Measurements from ENCODE around the gene PRUNE2.

PRUNE2 gene

DNA sequence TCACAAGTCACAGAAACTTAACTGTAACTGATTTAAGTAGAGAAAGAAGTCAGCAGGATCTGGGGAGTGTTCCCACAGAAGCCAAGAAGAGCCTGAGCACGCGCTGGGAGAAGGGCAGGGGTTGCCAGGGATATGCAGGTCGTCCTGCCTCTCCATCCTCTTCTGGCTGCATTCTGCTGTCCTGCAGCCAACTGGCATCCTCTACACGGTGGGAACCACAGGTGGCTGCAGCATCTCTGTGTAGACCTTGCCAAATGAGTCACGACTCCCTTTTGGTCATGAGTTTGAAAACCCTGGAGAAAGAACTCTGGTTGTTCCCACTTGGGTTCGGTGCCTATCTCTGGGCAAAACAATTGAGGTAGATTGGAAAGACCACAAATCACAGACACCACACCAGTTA, 180.0 kb downstream of the PRUNE2 start:
- no peak for DNase-seq

GRCh38 chr9:76725011-76725546, 180.8 kb downstream of the PRUNE2 start:
- no peak for DNase-seq

DNA sequence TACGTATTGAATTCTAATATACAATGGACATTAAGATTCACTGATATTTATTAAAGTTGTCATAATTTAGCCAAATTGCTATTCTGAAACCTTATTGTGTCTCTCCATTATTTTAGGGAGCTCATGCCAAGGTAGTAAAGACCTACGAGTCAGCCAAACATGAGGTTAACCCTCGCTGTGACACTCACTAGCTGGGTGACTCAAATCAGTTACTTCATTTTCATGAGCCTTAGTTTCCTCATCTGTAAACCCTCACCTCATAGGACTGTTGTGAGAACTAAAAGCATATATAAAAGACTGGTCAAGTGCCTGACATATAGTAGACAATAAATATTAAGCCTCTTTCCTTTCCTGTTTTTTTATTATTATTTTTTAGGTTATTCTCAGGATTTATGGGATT, 185.7 kb downstream of the PRUNE2 start:
- no peak for DNase-seq

- no peak for DNase-seq
Measured at GRCh38 chr9:76718166-76718565, 187.7 kb downstream of the PRUNE2 start.

DNA sequence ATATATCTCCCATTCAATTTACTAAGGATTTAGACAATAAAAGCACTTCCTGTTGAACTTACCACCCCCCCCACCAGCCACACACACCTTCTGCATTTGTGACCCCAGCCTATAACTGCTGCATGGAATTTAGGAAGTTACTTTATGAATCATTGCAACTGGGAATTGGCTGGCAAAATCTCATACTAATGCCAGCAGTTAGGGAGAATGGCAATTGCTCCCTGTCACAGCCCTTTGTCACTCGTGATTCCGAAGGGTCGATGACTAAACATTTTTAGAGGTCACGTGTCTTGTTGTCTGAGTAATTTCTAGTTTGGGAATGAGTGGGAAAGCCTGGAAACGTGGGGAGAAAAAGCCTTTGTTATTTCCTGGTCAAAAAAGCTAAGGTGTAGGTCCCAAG, 188.3 kb downstream of the PRUNE2 start:
- no peak for DNase-seq

DNA sequence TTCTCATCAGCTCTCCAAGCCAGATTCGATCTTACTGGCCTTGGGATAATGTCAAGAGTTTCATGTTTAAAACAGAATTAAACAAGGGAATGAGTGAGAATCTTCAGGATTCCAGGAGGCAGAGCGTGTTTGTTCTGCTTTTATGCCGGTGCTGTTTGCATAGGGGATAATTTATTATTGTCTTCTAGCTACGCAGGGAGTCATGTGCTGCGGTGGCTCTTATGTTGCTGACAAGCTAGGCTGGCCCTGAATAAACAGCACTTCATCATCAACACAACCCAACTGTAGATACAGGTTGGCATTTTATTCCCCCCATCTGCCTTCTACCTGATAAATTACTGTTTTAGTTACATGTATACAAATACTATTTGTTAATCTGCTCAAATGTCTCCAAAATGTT, 188.7 kb downstream of the PRUNE2 start:
- no peak for DNase-seq

DNA sequence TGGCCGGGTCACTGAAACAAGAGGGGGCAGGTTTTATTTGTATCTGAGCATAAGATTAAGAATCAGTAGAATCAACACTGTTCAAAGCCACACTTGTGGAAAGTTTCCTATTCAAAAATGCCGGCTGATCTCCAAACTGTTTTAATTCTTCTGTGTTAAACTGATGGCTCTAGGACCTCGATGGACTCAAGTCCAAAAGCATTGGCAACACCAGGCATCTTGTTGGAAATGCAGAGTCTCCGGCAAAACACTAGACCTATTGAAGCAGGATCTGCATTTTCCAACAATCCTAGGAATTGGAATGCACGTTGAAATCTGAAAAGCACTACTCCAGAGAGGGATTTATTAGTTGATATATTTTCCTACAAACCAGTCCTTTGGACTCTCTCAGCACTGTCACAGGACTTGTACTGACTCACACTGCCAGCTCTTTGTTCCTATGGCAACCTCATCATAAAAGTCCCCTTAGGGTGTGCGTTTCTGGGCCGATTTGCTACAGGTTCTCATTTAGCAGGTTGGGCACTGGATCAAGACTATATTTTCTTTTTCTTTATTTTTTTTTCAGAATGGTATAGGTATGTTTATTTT, 189.7 kb downstream of the PRUNE2 start:
- no peak for DNase-seq

- no peak for DNase-seq
Measured at GRCh38 chr9:76713381-76713780, 192.5 kb downstream of the PRUNE2 start.

- DNase-seq: no peak
Measured at GRCh38 chr9:76709020-76709419, 196.9 kb downstream of the PRUNE2 start.

GRCh38 chr9:76707510-76707909, 198.4 kb downstream of the PRUNE2 start:
- no peak for DNase-seq

- DNase-seq: no peak
Measured at GRCh38 chr9:76704593-76705204, 201.2 kb downstream of the PRUNE2 start.

GRCh38 chr9:76703270-76703669, 202.6 kb downstream of the PRUNE2 start:
- no peak for DNase-seq

DNA sequence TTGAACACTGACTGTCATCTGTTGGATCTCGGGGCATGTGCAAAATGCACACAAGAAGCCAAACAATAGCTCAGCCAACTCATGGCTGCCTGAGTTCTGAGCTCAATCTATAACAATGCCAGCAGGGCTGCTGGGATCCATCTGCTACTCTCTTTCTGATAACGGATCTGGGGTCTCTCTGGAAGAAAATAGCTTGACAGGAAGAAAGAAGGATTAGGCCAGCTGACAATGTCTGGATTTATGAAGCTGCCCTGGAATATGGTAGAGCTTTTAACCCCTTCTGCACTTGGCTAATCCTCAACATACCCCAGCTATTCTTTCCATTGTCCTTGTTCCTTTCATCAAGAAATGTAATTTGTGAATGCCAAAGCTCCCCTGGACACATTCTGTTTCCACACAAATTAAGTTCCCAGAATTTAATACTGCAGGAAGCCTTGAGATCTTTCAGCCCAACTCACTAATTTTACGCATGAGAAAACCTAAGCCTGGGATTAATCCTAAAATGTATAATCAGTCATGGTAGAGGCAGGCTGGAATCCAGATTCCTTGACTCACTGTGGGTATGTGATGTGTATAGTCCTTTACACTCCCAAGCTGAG, 204.4 kb downstream of the PRUNE2 start:
- no peak for DNase-seq

DNA sequence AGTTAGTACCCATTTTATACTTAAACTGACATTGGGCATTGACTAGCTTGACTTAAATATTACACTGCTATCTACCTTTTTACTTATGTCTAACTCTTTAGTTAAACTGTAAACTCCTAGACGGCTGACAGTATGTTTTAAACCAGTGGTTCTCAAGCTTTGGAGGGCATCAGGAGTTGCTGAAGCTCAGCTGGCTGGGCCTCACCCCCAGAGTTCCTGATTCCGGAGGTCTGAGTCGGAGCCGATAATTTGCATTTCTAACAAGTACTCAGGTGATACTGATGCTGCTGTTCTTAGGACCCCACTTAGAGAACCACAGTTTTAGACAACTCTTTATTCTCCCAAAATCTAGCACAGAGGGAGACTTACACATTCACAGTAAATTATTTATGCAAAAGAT, 205.0 kb downstream of the PRUNE2 start:
- DNase-seq: no peak

GRCh38 chr9:76699971-76700370, 205.9 kb downstream of the PRUNE2 start:
- no peak for DNase-seq

DNA sequence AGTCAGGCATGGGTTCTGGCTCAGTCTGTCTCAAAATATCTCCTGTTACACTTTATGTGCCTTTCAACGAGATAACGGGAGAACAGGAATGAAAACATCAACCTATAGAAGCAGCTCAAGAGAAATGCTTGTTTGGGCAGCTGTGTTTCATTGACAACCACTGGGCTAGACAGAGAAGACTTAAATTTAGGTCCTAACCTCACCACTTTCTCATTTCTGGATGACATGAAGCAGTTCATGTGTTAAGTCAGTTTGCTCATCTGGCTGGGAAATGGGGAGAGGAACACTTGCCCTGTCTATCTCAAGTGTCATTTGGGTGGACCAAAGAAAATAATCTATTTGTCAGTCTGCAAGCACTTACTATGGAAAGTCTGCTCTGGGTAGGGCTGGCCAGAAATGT, 208.4 kb downstream of the PRUNE2 start:
- DNase-seq: no peak

- no peak for DNase-seq
Measured at GRCh38 chr9:76697081-76697480, 208.8 kb downstream of the PRUNE2 start.

DNA sequence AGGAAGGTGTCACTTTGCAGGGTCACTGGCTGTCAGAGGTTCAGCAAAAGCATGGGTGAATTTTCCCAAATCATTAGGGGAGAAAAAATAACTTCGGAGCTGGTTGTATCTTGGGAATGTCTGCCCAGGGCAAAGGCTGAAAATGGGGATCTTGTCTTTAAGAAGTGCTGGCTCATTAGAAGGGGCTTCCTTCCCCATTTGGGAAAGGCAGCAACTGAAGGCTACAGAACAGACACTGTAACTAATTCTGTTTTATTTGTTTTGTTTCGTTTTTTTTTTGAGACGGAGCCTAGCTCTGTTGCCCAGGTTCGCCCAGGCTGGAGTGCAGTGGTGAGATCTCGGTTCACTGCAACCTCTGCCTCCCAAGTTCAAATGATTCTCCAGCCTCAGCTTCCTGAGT, 212.0 kb downstream of the PRUNE2 start:
- DNase-seq: no peak

- no peak for DNase-seq
Measured at GRCh38 chr9:76692458-76693129, 213.3 kb downstream of the PRUNE2 start.

DNA sequence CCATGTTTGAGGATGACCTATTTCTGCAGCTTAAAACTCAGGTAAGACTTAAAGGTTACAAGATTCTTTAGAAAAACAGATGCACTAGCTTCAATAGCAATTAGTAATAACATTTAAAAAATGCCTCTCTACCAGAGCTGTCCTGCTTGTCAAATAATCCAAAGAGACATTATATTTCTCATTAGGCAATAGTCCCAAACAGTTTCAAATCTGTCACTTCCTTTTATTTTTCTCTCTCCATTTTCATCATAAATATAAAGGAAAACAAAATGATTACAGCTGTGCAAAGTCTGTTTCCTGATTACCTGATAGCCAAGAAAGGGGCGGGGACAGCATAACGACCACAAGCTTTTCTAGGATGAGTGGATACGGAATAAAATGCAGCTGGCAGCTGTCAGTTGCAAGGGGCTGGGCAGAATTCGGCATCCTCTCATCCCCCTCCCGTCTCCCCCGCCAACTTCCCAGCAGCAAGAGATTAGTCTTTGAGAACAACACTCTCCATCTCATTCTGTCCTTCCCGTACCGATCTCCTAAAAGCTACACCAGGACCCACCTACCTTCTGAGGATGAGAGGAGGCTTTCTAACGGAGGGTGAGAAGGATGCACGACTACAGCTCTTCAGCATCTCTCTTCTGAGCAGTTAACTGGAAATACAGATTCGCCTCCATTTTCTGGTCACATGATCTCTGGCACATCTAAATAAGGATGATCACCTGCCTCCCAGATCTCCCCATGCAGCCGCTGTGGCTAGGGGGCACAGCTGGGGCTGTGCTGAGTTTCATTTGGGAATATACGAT, 214.2 kb downstream of the PRUNE2 start:
- DNase-seq: no peak

- DNase-seq: no peak
Measured at GRCh38 chr9:76690973-76691370, 214.9 kb downstream of the PRUNE2 start.

DNA sequence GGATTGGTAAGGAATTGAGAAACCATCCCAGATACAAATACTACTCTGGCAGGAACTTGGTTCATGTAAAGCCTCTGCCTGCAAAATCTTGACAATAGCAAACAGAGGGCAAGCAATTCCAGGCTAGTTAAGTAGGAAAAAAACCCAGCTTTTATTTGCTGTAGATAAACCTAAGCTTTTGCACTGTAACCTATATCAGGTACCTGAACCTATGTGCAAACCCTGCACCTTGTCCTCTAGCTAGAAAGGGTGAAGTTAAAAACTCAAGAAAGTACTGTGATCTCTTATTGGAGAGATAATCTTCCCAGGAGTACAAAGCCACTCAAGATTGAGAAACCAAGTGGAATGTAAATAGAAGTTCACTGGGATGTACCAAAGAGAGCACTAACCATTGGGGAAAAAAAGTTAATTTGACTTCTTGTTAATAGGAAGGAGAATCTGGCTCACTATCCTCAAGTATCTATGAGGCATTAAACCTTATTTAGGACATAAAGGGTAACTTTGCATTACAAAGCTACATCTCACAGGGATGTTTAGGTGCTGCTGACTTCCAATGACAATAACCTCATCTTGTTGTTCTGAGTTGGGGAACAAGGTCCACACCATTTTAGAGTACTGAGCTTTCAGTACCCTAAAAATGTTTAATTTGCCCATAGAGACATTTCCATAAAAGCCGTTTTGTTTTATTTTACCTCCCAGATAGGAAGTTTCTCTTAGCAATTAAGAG, 215.5 kb downstream of the PRUNE2 start:
- no peak for DNase-seq
